ENCODE results near the gene PROS1. TPM values are rescaled to one million over a fixed set of nuclear protein-coding genes. Genes with fewer than 3 reads are reported as not detected.

The PROS1 gene
- polyA plus RNA-seq, 1 donor (not counting 4 experiments of a cell fraction or from before 2014, with no cell fraction given) = 3.8 TPM

DNA sequence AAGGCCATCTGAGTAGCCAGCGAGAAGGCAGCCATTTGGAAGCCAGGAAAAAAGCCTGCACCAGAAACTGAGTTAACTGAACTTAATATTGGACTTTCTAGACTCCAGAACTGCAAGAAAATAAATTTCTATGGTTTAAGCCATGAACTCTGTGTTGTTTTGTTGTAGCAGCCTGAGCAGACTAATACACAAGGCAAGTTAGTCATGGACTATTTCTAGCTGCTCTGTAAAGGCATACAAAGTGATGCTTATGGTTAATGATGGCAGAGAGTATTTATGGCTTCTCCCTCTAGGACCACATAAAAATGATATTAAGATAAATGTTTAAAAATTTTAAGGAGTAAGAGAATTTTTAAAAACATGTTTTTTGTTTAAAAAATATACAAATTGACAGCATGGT, 37.1 kb downstream of the PROS1 start:
- DNase-seq (ENCODE audit: low read depth, low spot score) (no peak), FAIRE-seq (no peak)
- no peak overlapping the region for H2AFZ ChIP-seq (ENCODE audit: control insufficient read depth, low read length)
- H3K4me1 ChIP-seq (ENCODE audit: control insufficient read depth, extremely low read depth, insufficient read depth, low read length) = no peaks in the 10 kb centered on the region
- H3K9me1 ChIP-seq (ENCODE audit: control insufficient read depth, extremely low read depth, insufficient read depth, low read length) = no peaks in the 10 kb centered on the region
- H3K36me3 ChIP-seq (ENCODE audit: control insufficient read depth in 2 of 2, extremely low read depth in 1 of 2, insufficient read depth in 2 of 2, low read length in 2 of 2) = no peaks in the 10 kb centered on the region
- H3K79me2 ChIP-seq (ENCODE audit: control insufficient read depth, insufficient read depth, low read length) = no peaks in the 10 kb centered on the region
- no peak overlapping the region for H3K27ac ChIP-seq (ENCODE audit: control insufficient read depth, insufficient read depth, low read length)
- H3K4me2 ChIP-seq (ENCODE audit: control insufficient read depth, extremely low read depth, insufficient read depth, low read depth, low read length) = no peak overlapping the region
- no peaks in the 10 kb centered on the region for H3K9me3 ChIP-seq (ENCODE audit: control insufficient read depth, low read depth, low read length)
- H3K9ac ChIP-seq (ENCODE audit: control insufficient read depth, extremely low read depth, insufficient read depth, low read length) = no peak overlapping the region
- no peak for TF ChIP-seq EZH2 (IDR thresholded peaks at IDR 0.05; ENCODE audit: low read length)
- TF ChIP-seq, protein P1, sequence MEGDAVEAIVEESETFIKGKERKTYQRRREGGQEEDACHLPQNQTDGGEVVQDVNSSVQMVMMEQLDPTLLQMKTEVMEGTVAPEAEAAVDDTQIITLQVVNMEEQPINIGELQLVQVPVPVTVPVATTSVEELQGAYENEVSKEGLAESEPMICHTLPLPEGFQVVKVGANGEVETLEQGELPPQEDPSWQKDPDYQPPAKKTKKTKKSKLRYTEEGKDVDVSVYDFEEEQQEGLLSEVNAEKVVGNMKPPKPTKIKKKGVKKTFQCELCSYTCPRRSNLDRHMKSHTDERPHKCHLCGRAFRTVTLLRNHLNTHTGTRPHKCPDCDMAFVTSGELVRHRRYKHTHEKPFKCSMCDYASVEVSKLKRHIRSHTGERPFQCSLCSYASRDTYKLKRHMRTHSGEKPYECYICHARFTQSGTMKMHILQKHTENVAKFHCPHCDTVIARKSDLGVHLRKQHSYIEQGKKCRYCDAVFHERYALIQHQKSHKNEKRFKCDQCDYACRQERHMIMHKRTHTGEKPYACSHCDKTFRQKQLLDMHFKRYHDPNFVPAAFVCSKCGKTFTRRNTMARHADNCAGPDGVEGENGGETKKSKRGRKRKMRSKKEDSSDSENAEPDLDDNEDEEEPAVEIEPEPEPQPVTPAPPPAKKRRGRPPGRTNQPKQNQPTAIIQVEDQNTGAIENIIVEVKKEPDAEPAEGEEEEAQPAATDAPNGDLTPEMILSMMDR (optimal IDR thresholded peaks at IDR 0.05 in 1 of 3, IDR thresholded peaks at IDR 0.05 in 1 of 3, conservative IDR thresholded peaks at IDR 0.05 in 1 of 3; ENCODE audit: extremely low read depth in 1 of 3, insufficient read depth in 2 of 3, low read length in 3 of 3) = no peak
- H3K4me3 ChIP-seq (ENCODE audit: control insufficient read depth in 2 of 3, extremely low read depth in 1 of 3, insufficient read depth in 2 of 3, low read depth in 1 of 3, low read length in 3 of 3) = no peak overlapping the region
- H4K20me1 ChIP-seq (ENCODE audit: control insufficient read depth, extremely low read depth, insufficient read depth, low read length) = no peaks in the 10 kb centered on the region
- H3K27me3 ChIP-seq (ENCODE audit: control insufficient read depth, extremely low read depth, insufficient read depth, low read length) = no peaks in the 10 kb centered on the region
- dilution Hi-C loops (cut with MboI; ENCODE audit: extremely low pct_ligation_motif_present, low sequenced_read_pairs) = no loop called here

DNA sequence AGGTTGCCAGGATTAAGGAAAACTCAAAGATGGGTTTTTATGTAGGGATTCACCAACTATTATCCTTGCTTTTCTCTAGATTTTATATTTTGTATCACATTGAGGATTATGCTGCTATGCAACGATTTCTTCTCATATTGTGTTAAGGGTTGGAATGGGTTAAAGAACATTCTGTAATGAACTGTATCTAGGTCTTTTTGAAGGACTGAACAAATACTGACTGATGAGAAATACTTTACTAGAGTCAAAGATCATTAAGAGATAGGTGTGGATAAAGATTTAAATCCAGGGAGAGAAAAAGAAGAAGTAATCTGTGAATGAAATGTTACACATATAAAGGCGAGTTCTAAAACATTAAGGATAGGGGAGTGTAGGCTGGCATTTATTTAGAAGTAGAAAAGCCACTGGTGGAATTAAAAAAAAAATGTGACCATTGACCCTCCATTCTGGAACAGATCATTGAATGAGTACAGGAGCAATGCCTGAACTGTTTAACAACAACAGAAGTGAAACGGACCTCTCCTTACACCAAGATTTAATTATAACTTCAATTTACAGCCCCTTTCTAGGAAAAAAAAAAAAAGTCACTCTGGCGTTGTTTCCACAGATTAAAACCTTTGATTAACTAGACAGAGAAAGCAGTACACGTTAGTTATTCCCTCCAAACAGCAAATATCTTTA, 39.2 kb downstream of the PROS1 start:
- Histone ChIP-seq H3K4me3 (ENCODE audit: control insufficient read depth in 2 of 3, extremely low read depth in 1 of 3, insufficient read depth in 2 of 3, low read depth in 1 of 3, low read length in 3 of 3) (no peak overlapping the region), H3K79me2 (ENCODE audit: control insufficient read depth, insufficient read depth, low read length) (no peaks in the 10 kb centered on the region), H3K4me2 (ENCODE audit: control insufficient read depth, extremely low read depth, insufficient read depth, low read depth, low read length) (no peak overlapping the region), H3K9me3 (ENCODE audit: control insufficient read depth, low read depth, low read length) (no peaks in the 10 kb centered on the region), H4K20me1 (ENCODE audit: control insufficient read depth, extremely low read depth, insufficient read depth, low read length) (no peaks in the 10 kb centered on the region), H3K36me3 (ENCODE audit: control insufficient read depth in 2 of 2, extremely low read depth in 1 of 2, insufficient read depth in 2 of 2, low read length in 2 of 2) (no peaks in the 10 kb centered on the region), H3K9me1 (ENCODE audit: control insufficient read depth, extremely low read depth, insufficient read depth, low read length) (no peaks in the 10 kb centered on the region), H2AFZ (ENCODE audit: control insufficient read depth, low read length) (no peak overlapping the region), H3K27ac (ENCODE audit: control insufficient read depth, insufficient read depth, low read length) (no peak overlapping the region), H3K9ac (ENCODE audit: control insufficient read depth, extremely low read depth, insufficient read depth, low read length) (no peak overlapping the region), H3K27me3 (ENCODE audit: control insufficient read depth, extremely low read depth, insufficient read depth, low read length) (no peaks in the 10 kb centered on the region), H3K4me1 (ENCODE audit: control insufficient read depth, extremely low read depth, insufficient read depth, low read length) (no peaks in the 10 kb centered on the region)
- dilution Hi-C loops (cut with MboI; ENCODE audit: extremely low pct_ligation_motif_present, low sequenced_read_pairs) = no loop called here
- DNase-seq (ENCODE audit: low read depth, low spot score) (no peak), FAIRE-seq (no peak)
- TF ChIP-seq EZH2 (IDR thresholded peaks at IDR 0.05; ENCODE audit: low read length) = no peak
- TF ChIP-seq, protein P1 (optimal IDR thresholded peaks at IDR 0.05 in 1 of 3, IDR thresholded peaks at IDR 0.05 in 1 of 3, conservative IDR thresholded peaks at IDR 0.05 in 1 of 3; ENCODE audit: extremely low read depth in 1 of 3, insufficient read depth in 2 of 3, low read length in 3 of 3) = no peak
